KBM-7 (cell line): ENCODE data around the gene S100A12.

ENCODE experiments used
- DNase-seq: peaks from one replicate; pipeline ENCODE4 v3.0.0-alpha.2; 2015
- in situ Hi-C: fragments of 300-500 bp; cut with MboI; formaldehyde crosslinking; loops from 2 replicates; pipeline ENCODE4 v1.14.3; 2020; ENCODE audit warnings: low sequenced_read_pairs, low pct_unique_long_range_greater_than_20kb, mixed read lengths

The S100A12 gene

GRCh38 chr1:153343811-153344717 is 31.4 kb downstream of the S100A12 start:
- in situ Hi-C loops = no loop called here

GRCh38 chr1:153343040-153343681 is 32.3 kb downstream of the S100A12 start:
- in situ Hi-C loops = no loop called here
- DNase-seq = no peak

More at GRCh38 chr1:153343811-153344717, 31.4 kb downstream of the S100A12 start:
- DNase-seq = peak; percentile 35

GRCh38 chr1:153342178-153342577 is 33.2 kb downstream of the S100A12 start:
- in situ Hi-C loops = no loop called here

GRCh38 chr1:153341431-153341934 is 33.9 kb downstream of the S100A12 start:
- in situ Hi-C loops = no loop called here
- DNase-seq = no peak

More at GRCh38 chr1:153342178-153342577, 33.2 kb downstream of the S100A12 start:
- DNase-seq = no peak

GRCh38 chr1:153340356-153340755 is 35.1 kb downstream of the S100A12 start:
- DNase-seq = no peak
- in situ Hi-C loops = no loop called here

- DNase-seq = no peak
- in situ Hi-C loops = no loop called here
Measured at GRCh38 chr1:153339802-153340201, 35.6 kb downstream of the S100A12 start.

GRCh38 chr1:153337980-153338853 is 37.2 kb downstream of the S100A12 start:
- in situ Hi-C loops = no loop called here
- DNase-seq = no peak

- in situ Hi-C loops = no loop called here
- DNase-seq = no peak
Measured at GRCh38 chr1:153336650-153337049, 38.8 kb downstream of the S100A12 start.

GRCh38 chr1:153333902-153334301 is 41.5 kb downstream of the S100A12 start:
- in situ Hi-C loops = no loop called here
- no peak for DNase-seq

- DNase-seq = no peak
- in situ Hi-C loops = no loop called here
Measured at GRCh38 chr1:153324912-153325311, 50.5 kb downstream of the S100A12 start.
